Tongue (tissue), 2 donors: ENCODE measurements around the gene TEX35. TPM values are rescaled to one million over a fixed set of nuclear protein-coding genes. Genes with fewer than 3 reads are reported as not detected.
"Not testable (repeated sequence)": the region's sequence is repeated elsewhere in the genome, so short reads cannot be mapped to it uniquely, and the experiment has no call there.

ENCODE experiments used
- DNase-seq: peaks from one replicate; pipeline ENCODE4 v3.0.0-alpha.2; 2015
- total RNA-seq: library from RNA; depleted of rRNA; stranded (reverse); fragments of >200 nt; gene quantifications from one replicate; pipeline ENCODE4 v1.2.3, GENCODE V29; 2014

The TEX35 gene
- total RNA-seq, 1 donor from 2014 or later, result not detected

DNA sequence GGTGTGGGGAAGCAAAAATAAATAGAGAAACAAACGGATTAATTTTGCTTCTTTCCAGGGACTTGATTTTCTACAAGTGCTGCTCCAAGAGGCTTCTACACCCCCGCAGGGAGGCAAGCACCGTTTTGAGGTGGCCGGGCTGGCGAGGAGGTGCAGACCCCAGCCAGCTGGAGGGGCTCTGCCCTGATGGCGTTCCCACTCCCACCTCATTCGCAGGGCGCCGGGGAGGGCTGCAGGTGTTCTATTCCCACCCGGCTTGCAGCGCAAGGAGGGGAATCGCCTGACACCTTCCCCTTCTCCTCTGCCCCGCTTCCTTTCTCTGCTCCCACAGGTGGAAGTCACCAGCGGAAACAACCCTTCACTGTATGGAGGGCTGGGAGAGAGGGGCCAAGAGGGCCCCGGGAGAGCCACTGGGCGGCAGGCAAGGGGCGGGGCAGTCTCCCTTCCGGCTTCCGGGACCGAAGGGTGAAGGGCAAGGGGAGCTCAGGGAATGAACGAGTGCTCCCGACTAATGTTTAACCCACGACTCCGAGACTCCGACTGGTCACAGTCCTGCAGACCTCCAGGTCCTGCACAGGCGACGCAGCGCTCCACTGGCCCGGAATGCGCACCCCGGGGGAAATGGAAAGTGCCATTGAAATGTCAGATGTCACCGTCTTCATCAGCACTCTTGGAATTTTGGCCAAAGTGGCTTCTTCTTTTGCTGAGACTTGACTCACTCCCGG is 29.1 kb downstream of the TEX35 start:
- DNase-seq, result no peak

DNA sequence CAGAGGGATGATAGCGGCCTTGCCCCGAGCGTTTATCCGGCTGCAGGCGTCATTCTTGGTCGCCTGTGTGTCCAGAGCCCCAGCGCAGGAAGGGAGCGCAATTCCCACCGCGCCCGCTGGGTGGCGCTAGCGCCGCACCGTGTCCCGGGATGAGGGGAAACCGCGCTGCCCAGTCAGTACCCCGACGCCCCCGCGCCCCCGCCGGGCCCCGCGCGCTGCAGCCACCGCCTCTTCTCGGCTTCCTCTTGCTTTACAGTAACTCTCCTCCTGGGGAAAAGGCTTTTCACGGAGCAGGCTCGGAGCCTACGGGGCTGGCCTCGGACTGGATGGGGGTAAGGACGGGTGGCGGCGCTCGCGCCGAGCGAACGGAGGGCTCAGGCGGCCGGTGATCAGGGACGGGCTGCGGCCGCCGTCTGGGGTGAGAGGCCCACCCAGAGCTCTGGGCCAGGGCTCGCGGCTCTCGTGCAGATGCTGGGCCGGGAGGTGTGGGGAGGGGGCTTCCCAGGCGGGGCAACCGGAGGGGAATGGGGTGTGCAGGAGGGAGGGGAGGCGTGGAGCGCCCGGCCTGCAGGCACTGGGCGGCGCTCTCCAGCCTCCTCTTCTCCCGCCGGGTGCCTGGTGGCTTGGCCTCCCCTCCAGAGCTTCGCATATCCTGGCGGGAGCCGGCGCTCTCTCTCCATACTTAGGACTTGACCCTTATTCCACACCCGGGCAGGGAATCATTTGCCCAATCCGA is 29.8 kb downstream of the TEX35 start:
- peak; percentile 95 for DNase-seq

DNA sequence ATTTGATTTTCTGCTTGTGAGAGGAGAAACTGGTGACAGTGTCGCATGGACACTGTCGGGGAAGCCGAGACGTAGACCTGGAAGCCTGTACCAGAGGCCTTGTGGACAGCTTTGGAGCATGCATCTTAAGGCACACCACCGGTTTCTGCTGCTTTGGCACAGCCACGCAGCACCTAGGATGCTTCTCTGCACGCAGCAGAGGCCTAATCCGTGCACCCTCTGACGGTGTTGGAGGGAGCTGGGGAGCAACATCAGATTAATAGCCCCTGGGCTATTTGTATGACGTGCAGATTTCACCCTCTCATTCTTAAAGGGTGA is 30.3 kb downstream of the TEX35 start:
- DNase-seq, result no peak

DNA sequence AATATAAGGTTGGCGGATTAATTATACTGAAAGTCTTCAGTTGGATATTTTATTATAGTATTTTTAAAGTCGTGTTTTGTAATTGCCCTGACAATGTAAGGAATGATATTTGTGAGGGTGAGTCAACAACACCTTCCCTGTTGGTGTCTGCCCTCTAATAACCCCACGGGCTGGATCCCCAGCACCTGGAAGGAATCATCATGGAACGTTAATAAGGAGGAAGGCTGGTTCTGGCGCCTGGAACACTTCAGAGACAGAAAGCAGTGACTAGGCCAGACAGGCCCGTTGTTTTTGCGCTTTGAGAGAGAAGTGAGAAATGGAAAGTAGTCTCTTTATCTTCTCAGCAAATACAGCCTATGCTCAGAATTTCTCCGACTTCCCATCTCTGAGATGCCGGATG is 31.6 kb downstream of the TEX35 start:
- peak; percentile 33 for DNase-seq

DNA sequence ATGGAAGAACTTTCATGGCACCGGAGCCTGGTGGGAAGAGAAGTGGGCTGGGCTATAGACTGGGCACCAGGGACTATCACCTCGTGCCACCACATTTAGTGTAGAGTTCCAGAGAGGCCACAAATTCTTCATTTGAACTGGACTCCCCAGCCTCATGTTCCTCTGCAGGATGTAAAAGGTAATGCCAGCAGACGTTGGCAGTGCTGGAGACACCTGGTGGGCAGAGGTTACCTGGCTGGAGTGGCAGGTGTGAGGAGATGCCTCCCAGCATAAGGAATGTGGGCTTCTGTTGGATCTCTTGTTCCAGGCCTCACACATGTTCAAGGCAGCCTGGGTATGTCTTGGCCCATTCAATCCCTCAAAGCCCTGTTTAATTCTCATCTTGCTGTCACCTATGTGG is 35.2 kb downstream of the TEX35 start:
- DNase-seq, result no peak

DNA sequence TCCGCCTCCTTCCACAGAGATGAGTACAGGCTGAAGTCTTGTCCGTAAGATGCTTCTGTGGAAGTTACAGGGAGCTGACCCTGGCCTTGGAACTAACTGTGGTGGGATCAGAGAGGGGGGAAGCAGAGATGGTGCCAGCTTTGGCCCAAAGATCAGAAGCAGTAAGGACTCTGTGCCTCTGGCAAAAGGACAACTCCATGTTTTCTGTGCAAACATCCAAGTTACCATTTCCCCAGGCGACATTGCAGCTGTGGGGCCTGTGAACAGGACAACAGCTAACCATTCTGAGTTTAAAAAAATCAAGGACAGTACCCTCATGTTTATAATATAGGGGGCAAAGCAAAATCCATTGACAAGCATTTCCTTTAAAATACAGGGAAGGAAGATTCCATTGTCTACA is 38.4 kb downstream of the TEX35 start:
- DNase-seq, result no peak

DNA sequence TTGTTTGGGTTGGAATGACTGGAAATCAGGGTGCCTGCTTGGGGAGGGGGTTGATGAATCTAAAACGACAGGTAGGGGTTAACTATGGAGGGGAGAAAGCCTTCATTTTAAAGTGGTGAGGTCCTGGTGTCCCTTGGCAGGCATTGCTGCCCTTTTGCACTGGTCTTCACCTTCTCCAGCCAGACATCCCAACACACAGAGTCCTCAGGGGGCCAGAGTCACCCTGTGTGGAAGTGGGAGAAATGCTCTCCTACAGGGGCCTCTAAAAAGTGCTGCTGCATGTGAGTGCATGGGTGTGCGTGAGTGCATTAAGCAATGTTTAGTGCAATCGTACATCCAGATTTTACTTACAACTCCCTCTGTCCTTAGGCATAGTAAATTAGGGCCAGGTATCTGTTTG is 39.0 kb downstream of the TEX35 start:
- no peak for DNase-seq

DNA sequence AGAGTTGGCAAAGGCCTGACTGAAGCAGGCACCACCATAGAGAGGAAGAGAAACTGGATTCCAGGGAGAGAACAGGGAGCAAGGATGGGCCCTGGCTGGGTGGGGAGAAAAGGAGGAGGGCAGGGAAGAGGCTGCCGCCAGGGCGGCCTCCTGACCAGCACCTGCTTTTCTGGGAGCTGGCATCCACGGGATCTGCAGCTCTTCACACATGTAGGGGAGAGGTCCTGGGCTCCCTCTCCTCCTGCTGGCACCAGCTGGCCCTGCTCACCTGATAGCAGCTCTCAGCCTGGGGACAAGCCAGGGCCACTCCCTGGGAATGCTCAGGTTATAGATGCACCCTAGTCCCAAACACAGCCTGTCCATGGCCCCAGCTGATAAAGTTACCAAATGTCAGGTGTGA is 39.9 kb downstream of the TEX35 start:
- no peak for DNase-seq

DNA sequence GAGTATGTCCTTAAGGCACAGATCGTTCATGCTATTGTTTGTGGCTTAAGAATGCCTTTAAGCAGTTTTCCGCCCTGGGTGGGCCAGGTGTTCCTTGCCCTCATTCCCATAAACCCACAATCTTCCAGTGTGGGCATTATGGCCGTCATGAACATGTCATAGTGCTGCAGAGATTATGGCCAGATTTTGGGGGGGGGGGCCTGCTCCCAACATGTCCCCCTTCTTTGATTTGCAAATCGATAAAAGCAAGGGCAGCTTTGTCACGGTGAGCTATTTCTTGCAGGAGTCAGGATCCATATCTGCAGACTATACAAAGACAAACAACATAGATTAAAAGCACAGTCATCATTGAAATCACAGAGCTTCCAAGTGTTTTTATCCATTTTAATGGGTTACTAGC is 41.4 kb downstream of the TEX35 start:
- not testable (repeated sequence) for DNase-seq

DNA sequence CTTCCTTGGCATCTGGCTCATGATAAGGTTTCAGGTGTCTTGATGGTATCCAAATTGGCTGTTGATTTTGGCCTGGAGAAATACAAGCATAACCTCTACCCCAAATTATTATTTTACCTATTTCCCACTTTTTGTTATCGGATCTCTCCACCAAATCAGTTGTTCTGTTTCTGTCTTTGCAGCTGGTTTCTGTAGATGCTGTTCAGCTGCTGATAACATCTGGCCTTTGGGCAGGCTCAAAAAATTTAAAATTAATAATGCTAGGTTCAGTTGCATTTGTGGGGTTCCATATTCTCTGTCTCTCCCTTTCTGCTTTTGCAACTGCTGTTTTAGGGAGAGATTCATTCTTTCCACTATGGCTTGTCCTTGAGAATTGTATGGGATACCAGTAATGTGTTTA is 42.7 kb downstream of the TEX35 start:
- DNase-seq, result not testable (repeated sequence)

DNA sequence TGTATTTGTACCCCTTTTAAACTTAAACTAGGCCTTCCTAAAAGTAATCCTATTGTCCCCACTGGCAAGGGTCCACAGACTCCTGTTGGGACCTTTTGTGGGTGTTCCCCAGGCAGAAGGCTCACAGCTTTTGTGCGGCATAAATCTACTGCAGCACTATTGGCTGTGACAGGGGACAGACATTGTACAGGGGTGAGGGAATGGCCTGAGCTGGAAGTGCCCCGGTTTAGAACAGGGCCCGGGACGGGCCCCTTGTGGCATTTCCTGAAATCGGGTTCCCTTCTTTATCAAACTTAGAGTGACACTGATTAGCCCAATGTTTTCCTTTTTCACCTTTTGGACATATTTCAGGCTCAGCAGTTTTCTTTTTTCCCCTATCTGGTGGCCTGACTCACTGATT is 45.9 kb downstream of the TEX35 start:
- not testable (repeated sequence) for DNase-seq

DNA sequence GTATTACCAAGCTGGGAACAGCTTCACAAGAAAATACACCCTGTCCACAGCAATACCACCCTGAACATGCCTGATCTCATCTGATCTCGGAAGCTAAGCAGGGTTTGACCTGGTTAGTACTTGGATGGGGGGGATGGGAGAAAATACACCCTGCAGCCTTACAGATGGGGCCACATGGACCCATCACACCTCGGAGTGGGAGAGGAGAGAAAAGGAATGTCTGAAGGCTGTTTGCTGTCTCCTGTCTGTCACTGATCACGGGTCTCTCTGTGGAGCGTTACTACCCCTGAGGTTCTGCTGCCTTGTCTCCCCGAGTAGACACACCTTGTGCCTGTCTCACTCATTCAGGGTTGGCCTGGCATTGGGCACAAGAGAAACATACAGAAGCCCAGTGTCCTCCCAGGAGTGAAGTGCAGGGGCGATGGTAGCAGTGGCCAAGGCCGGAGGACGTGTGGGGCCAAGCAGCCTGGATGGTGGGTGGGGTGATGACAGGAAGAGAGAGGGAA is 48.0 kb downstream of the TEX35 start:
- DNase-seq, result no peak

DNA sequence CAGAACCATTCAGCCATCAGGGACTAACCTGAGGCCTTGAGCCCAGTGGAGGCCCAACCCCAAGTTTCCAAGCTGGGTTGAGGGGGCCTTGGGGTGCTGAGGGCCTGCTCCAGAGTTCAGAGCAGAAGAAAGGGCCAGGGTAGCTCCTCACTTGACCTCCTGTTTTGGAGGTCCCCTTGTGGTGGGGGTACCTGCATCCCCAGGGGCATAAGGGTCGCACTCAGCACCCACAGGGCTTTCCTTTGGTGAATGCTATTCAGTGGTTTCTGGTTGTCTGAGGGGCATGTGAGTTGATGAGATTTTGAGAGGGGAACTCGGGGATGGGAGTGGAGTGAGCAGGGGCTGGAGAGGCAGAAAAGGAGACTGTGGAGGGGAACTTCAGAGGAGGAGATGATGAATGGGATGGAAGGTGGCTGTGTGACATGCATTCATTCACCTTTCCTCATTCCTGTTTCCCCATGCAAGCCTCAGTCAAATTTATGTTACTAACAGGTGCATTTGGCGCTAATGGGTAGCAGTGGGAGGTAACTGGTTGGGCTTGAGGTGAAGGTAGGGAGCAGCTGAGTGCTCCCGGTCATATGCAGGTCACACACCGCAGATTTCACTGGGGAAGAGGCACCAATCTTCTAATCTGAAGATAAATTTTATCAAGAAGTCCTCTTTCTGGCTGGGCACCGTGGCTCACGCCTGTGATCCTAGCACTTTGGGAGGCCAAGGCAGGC is 50.4 kb downstream of the TEX35 start:
- no peak for DNase-seq

DNA sequence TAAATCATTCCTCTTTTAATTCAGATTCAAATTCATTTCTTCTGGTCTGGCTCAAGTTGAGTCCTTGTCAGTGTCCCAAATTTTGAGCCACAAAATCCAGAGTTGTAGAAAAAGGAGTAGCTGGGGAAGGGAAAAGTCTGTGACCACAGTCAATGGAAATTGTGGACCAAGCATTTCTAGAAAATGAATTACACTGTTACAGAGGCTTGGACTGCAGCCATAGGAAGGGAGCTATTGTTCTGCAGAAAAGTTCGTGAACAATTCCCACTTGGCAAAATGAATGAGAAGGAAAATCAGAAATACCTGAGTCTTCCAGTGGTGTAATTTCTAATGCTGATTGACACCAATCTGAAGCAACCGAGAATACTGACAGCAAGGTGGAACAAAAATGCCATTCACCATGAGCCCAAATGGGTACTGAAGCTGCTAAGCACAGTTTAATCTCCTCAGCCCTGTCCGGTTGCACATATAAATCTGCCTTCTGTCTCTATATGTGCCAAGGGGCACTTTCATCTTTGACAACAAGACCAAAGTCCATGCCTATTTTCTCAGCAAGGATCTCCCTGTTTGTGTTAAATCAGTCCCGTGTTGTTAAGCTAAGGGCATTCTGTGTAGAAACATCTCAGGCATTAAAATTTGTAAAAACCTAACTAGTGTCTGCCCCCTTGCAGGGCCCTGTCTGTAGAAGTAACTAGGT is 51.3 kb downstream of the TEX35 start:
- DNase-seq, result peak; percentile 40

DNA sequence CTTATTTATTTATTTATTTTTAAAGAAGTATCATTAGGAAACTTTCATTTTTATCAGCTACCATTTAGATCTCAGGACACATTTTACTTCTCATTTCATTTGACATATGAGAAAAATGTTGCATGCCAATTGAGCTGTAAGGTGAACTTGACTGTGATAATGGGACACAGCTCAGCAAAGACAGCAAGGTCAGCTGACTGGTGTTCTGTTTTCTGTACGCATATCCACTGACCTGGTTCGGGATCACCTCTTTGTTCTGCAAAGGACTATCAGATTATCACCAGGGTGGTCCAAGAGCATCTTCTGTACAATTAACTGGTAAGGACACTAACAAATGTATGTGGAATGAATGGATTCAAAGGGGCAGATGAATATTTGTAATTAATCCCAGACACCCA is 51.9 kb downstream of the TEX35 start:
- no peak for DNase-seq

DNA sequence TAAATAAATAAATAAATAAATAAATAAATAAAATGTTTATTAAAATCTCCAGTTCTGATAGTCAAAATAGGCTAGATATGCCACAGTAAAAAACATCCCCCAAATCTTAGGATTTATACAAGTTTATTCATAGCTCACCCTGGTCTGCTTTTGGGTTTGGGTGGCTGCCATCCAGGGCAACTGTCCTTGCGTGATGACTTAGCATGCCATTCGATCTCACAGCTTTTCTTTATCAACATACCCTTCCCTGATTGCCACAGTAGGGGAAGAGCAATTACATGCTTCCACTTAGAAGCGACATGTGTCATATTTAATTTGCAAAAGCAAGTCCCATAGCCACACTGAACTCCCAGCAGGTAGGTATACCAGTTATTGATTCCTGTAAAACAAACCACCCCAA is 52.7 kb downstream of the TEX35 start:
- DNase-seq, result no peak

DNA sequence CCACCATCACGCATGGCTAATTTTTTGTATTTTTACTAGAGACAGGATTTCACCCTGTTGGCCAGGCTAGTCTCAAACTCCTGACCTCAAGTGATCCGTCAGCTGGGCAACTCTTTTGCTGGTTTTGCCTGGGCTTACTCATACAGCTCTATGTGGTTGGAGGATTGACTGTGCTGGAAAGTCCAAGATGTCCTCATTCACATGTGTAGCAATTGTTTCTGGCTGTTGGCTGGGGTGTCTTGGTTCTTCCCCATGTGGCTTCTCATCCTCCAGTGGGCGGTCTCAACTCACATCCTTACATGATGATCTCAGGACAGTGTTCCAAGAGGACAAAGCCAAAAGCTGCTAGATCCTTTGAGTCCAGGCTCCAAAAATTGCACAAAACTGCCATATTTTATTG is 53.3 kb downstream of the TEX35 start:
- DNase-seq, result no peak

DNA sequence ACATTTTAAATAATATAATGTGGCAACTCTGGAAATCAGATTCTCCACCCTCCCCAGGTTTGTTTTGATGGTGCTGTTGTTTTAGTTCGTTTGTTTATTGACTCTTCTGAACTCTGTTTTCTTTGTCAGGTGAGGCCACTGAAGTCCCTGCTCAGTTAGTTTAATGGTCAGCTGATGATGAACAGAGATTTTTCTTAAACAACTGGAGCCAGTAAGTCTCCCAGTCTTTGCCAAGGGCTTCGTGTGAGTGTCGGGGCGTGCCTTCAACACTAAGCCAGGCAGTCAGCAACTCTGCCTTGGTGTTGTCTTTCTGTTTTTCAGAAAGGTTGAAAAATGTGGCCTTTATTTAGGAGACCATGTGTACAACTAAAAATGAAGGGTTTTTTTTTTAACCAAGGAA is 58.9 kb downstream of the TEX35 start:
- no peak for DNase-seq
